Measurements from ENCODE around the gene ELK3.

- no peak for TF ChIP-seq EZH2 (IDR thresholded peaks at IDR 0.05; ENCODE audit: borderline replicate concordance, low read depth, low read length, severe bottlenecking)
- no peak for TF ChIP-seq CTCF (IDR thresholded peaks at IDR 0.05; ENCODE audit: borderline replicate concordance, extremely low read depth, low read length, poor library complexity, severe bottlenecking)
These were observed 47.4 kb upstream of the ELK3 start for GRCh38 chr12:96146747-96147146.
